HG03432 (cell line): ENCODE results near the gene OPCML.

ENCODE experiments used
- ATAC-seq: cut with Tn5 transposase; IDR thresholded peaks from one replicate; pipeline ENCODE4 v1.9.1; 2021; ENCODE audit warnings: mild to moderate bottlenecking, moderate library complexity; ENCODE audit not compliant: unreplicated experiment

The OPCML gene

GRCh38 chr11:133049244-133050019, 482.9 kb downstream of the OPCML start:
- no peak for ATAC-seq

GRCh38 chr11:133048270-133048669, 484.0 kb downstream of the OPCML start:
- no peak for ATAC-seq

- no peak for ATAC-seq
Observed at GRCh38 chr11:133047771-133048115, 484.6 kb downstream of the OPCML start.

GRCh38 chr11:133047036-133047770, 485.1 kb downstream of the OPCML start:
- ATAC-seq: no peak

- no peak for ATAC-seq
Observed at GRCh38 chr11:133046252-133046651, 486.0 kb downstream of the OPCML start.

- ATAC-seq: no peak
Observed at GRCh38 chr11:133041928-133042882, 490.1 kb downstream of the OPCML start.

GRCh38 chr11:133041181-133041580, 491.1 kb downstream of the OPCML start:
- no peak for ATAC-seq

GRCh38 chr11:133040289-133040900, 491.9 kb downstream of the OPCML start:
- ATAC-seq: no peak

- ATAC-seq: no peak
Observed at GRCh38 chr11:133038850-133039249, 493.5 kb downstream of the OPCML start.

GRCh38 chr11:133034929-133035328, 497.4 kb downstream of the OPCML start:
- ATAC-seq: no peak

GRCh38 chr11:133029107-133029506, 503.2 kb downstream of the OPCML start:
- ATAC-seq: no peak

GRCh38 chr11:133026952-133027351, 505.3 kb downstream of the OPCML start:
- ATAC-seq: no peak

- no peak for ATAC-seq
Observed at GRCh38 chr11:133024301-133024700, 508.0 kb downstream of the OPCML start.

- ATAC-seq: no peak
Observed at GRCh38 chr11:133023232-133023631, 509.1 kb downstream of the OPCML start.

GRCh38 chr11:133021553-133021952, 510.7 kb downstream of the OPCML start:
- no peak for ATAC-seq

- no peak for ATAC-seq
Observed at GRCh38 chr11:133020372-133020714, 512.0 kb downstream of the OPCML start.

- ATAC-seq: no peak
Observed at GRCh38 chr11:133019545-133020371, 512.5 kb downstream of the OPCML start.

GRCh38 chr11:133015457-133015856, 516.8 kb downstream of the OPCML start:
- no peak for ATAC-seq

- ATAC-seq: no peak
Observed at GRCh38 chr11:133014337-133014736, 518.0 kb downstream of the OPCML start.

GRCh38 chr11:133012803-133013202, 519.5 kb downstream of the OPCML start:
- ATAC-seq: no peak
